Activated naive CD8-positive, alpha-beta T cell treated with anti-CD3 and anti-CD28 coated beads, Interleukin-2, amount 10 ng/mL, durations not matched to agents 7 days and 5 days (primary cell): Measurements from ENCODE around the gene RASEF. TPM values are rescaled to one million over a fixed set of nuclear protein-coding genes. Genes with fewer than 3 reads are reported as not detected.

Source experiments
- ATAC-seq: fragments of 150-1000 bp; cut with Tn5 transposase; one replicate; pipeline ENCODE4 v1.10.0; 2021; ENCODE audit warnings: low read depth, moderate library complexity
- POLR2A ChIA-PET: fragments of 350-600 bp; sonication (Branson Sonifier 250); formaldehyde crosslinking; loops from one replicate; lab custom pipeline; 2021; ENCODE audit warnings: antibody characterized with exemption; lab: Charles Lee
- DNase-seq: peaks from one replicate; pipeline ENCODE4 v3.0.0; 2021
- H3K27ac Mint-ChIP-seq: one replicate; pipeline ENCODE4 v1.8.0; 2022; ENCODE audit warnings: mild to moderate bottlenecking, mixed read lengths
- H3K27me3 Mint-ChIP-seq: one replicate; pipeline ENCODE4 v1.8.0; 2022; ENCODE audit warnings: mild to moderate bottlenecking, moderate library complexity, mixed read lengths
- H3K36me3 Mint-ChIP-seq: one replicate; pipeline ENCODE4 v1.8.0; 2021; ENCODE audit warnings: mild to moderate bottlenecking, mixed read lengths
- H3K4me1 Mint-ChIP-seq: one replicate; pipeline ENCODE4 v1.8.0; 2021; ENCODE audit warnings: mixed read lengths
- H3K4me3 Mint-ChIP-seq: one replicate; pipeline ENCODE4 v1.8.0; 2022; ENCODE audit warnings: mild to moderate bottlenecking, moderate library complexity, mixed read lengths
- H3K9me3 Mint-ChIP-seq: one replicate; pipeline ENCODE4 v1.8.0; 2021; ENCODE audit warnings: mixed read lengths
- total RNA-seq, 2 experiments: library from RNA; stranded (reverse); gene quantifications; one replicate each; pipeline ENCODE4 v1.2.3, GENCODE V29; 2021

The RASEF gene
- total RNA-seq, 2 experiments from 2014 or later: not detected

GRCh38 chr9:82998409-82998808 is 64.5 kb downstream of the RASEF start:
- POLR2A ChIA-PET: no interaction called here
- Mint-ChIP-seq H3K27me3 (peaks cover 11% of the 10 kb centered on the region), H3K27ac (no peak overlapping the region), H3K4me1 (peaks cover 27% of the 10 kb centered on the region), H3K4me3 (no peak overlapping the region), H3K9me3 (peaks cover 4% of the 10 kb centered on the region), H3K36me3 (peaks cover 2% of the 10 kb centered on the region)
- DNase-seq (no peak), ATAC-seq (no peak)

DNA sequence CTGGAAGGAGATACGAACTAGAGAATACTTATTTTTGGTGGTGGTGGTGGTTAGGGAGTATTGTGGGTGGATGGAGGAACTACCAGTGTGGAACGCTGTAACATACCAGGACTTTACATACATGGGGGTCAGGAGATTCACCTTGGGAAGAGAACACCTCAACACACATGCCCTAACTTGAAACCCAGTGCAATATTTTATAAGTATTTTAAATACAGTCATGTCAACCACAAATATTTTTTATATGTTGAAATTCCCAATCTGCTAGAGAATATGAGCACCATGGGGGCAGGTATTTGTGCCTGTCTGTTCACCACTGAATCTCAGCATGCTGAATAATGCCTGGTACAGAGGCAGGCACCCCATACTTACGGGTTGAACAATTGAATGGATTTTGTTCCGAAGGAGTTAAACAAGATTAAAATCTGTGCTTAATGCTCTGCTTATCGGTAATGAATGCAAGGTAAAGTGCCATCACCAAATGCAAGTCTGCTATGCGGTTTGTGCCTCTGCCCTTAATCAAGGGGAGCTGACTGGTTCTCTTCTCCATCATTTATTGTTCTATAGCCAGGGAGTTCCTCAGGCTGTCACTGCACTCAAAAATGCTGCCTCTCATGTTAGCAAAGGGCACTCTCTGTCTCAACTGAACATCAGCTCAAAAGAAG is 65.3 kb downstream of the RASEF start:
- Mint-ChIP-seq H3K27me3 (peaks cover 11% of the 10 kb centered on the region), H3K36me3 (peaks cover 2% of the 10 kb centered on the region), H3K4me3 (no peak overlapping the region), H3K27ac (no peak overlapping the region), H3K9me3 (peaks cover 4% of the 10 kb centered on the region), H3K4me1 (peaks cover 31% of the 10 kb centered on the region)
- no peak for ATAC-seq
- POLR2A ChIA-PET: interaction anchor here (1.7 kb wide), 1 partner anchor 8 kb away, joined by 4 read pairs; no protein-coding TSS in a partner anchor
- no peak for DNase-seq

- Mint-ChIP-seq H3K36me3 (peaks cover 2% of the 10 kb centered on the region), H3K4me1 (peaks cover 30% of the 10 kb centered on the region), H3K4me3 (no peak overlapping the region), H3K27ac (no peak overlapping the region), H3K27me3 (peaks cover 10% of the 10 kb centered on the region), H3K9me3 (peaks cover 4% of the 10 kb centered on the region)
- DNase-seq (no peak), ATAC-seq (no peak)
- POLR2A ChIA-PET: interaction anchor here (1.7 kb wide), 1 partner anchor 9 kb away, joined by 4 read pairs; no protein-coding TSS in a partner anchor
These were observed 66.0 kb downstream of the RASEF start for GRCh38 chr9:82996941-82997340.

DNA sequence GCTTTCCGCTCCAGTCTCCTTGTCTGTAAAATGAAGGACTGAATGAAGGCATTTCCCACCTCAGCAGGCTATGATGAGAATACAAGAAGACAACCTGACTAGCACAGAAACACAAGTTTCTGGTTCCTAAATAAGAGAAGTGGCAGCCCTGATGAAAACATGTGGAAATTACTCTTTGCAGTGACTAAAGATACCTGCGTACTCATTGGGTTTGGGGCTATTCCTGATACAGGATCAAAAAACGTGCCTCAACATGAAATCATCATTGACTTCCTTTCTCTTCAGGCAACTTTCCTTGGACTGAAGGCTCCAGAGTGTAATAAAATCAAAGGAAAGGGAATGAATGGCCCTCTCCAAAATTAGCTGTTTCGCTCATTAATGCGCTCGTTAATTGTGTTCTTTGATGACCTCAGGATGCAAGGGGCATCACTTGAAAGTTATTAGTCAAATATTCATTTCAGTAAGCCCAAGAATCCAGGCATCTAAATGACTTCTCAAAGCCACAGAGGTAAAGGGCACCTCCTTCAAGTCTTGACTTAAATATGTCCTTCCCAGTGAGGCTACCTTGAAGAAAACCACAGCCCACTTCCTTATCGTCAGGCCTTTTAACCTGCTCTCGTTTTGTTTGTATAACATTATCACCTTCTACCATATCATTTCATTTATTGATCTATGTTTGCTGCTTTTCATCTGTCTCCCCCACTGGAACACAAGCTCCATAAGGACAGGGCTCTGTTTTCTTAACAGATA is 68.9 kb downstream of the RASEF start:
- H3K36me3 Mint-ChIP-seq: peaks cover 6% of the 10 kb centered on the region
- ATAC-seq (peak; percentile 84), DNase-seq (no peak)
- POLR2A ChIA-PET: interaction anchor here (1.0 kb wide), 1 partner anchor 19 kb away, joined by 3 read pairs; no protein-coding TSS in a partner anchor
- H3K4me1 Mint-ChIP-seq: peaks cover 34% of the 10 kb centered on the region
- H3K27me3 Mint-ChIP-seq: peaks cover 9% of the 10 kb centered on the region
- H3K9me3 Mint-ChIP-seq: peaks cover 5% of the 10 kb centered on the region
- H3K27ac Mint-ChIP-seq: no peak overlapping the region
- H3K4me3 Mint-ChIP-seq: peak overlapping the region; percentile 48

DNA sequence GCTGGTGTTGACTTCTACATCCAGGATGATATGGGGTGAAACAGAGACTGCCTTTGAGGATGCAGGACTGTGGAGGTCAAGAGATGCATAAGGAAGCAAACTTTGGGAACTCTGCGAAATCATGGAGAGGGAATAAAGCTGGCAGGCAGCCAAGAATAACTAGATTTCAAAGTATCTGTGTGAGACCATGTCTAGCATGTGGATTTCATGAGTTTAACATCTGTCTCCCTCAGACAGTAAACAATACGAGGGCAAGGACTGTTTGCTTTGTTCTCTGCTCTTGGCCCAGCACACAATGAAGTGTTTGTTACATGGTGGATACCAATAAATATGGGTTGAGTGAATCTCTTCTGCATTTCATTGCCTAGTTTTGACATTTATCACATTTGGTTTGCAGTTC is 71.3 kb downstream of the RASEF start:
- POLR2A ChIA-PET: no interaction called here
- no peak for ATAC-seq
- H3K27me3 Mint-ChIP-seq: peaks cover 9% of the 10 kb centered on the region

DNA sequence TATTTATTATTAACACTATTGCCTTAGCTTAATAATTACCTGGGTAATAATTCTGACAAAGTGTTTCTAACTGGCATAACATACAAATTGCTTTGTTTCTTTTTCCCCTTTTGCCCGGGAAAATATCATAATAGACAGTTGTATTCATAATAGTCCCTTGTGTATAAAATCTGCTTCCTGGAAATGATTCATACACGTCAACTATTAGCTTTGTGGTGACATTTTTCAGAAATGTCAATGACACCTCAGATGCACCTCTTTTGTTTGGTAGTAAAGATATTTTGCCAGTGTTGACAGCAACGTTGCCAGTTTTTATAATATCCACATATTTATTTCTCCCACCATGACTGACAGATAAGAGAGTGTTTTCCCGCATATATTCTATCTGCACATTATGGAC is 73.0 kb downstream of the RASEF start:
- Mint-ChIP-seq H3K27ac (no peak overlapping the region), H3K4me1 (peaks cover 35% of the 10 kb centered on the region), H3K27me3 (peaks cover 10% of the 10 kb centered on the region), H3K4me3 (peak overlapping the region; percentile 44), H3K36me3 (peaks cover 4% of the 10 kb centered on the region), H3K9me3 (peaks cover 1% of the 10 kb centered on the region)
- POLR2A ChIA-PET: interaction anchor here (0.6 kb wide), 1 partner anchor 703 kb away, joined by 3 read pairs; no protein-coding TSS in a partner anchor
- DNase-seq (no peak), ATAC-seq (no peak)

More for the DNA sequence above, 71.3 kb downstream of the RASEF start:
- Mint-ChIP-seq H3K4me1 (peaks cover 35% of the 10 kb centered on the region), H3K27ac (no peak overlapping the region), H3K4me3 (no peak overlapping the region), H3K9me3 (peaks cover 1% of the 10 kb centered on the region), H3K36me3 (peaks cover 6% of the 10 kb centered on the region)
- no peak for DNase-seq

DNA sequence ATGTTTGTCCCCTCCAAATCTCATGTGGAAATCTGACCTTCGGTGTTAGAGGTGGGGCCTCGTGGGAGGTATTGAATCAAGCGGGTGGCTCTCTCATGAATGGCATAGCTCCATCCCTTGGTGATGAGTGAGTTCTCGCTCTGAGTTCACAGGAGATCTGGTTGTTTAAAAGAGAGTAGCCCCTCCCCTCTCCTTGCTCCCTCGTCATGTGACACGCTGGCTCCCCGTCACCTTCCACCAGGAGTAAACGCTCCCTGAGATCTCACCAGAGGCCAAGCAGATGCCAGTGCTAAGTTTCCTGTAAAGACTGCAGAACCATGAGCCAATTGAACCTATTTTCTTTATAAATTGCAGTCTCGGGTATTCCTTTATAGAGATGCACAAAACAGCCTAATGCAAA is 74.5 kb downstream of the RASEF start:
- ATAC-seq (no peak), DNase-seq (no peak)
- Mint-ChIP-seq H3K4me1 (peaks cover 21% of the 10 kb centered on the region), H3K36me3 (peaks cover 4% of the 10 kb centered on the region), H3K27ac (no peak overlapping the region), H3K4me3 (no peak overlapping the region), H3K27me3 (peaks cover 10% of the 10 kb centered on the region), H3K9me3 (peaks cover 1% of the 10 kb centered on the region)
- POLR2A ChIA-PET: no interaction called here

GRCh38 chr9:82987370-82988189 is 75.4 kb downstream of the RASEF start:
- POLR2A ChIA-PET: interaction anchor here (0.6 kb wide), 1 partner anchor 12 kb away, joined by 3 read pairs; no protein-coding TSS in a partner anchor
- DNase-seq (no peak), ATAC-seq (no peak)
- H3K4me3 Mint-ChIP-seq: no peak overlapping the region
- peak overlapping the region; percentile 18 for H3K27ac Mint-ChIP-seq
- H3K9me3 Mint-ChIP-seq: peaks cover 1% of the 10 kb centered on the region
- H3K4me1 Mint-ChIP-seq: peaks cover 17% of the 10 kb centered on the region
- H3K36me3 Mint-ChIP-seq: peaks cover 4% of the 10 kb centered on the region
- peaks cover 10% of the 10 kb centered on the region for H3K27me3 Mint-ChIP-seq

DNA sequence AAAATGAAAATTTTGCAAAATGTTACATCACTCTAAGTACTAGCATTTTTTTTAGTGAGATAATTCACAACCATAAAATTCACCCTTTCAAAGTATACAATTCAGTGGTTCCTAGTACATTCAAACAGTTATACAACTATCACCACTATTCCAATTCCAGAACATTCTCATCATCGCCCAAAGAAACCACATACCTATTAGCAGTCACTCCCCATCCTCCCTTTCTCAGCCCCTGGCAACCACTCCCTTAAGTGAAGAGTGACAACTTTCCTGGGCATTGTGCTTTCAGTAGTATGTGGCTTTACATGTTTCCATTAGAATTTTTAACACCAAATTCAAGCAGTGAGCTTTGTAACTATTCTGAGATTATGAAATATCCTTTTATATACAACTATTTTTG is 81.4 kb downstream of the RASEF start:
- Mint-ChIP-seq H3K9me3 (peaks cover 3% of the 10 kb centered on the region), H3K36me3 (no peaks in the 10 kb centered on the region), H3K27me3 (peaks cover 15% of the 10 kb centered on the region), H3K27ac (no peak overlapping the region), H3K4me3 (no peak overlapping the region), H3K4me1 (peaks cover 5% of the 10 kb centered on the region)
- DNase-seq (no peak), ATAC-seq (no peak)
- POLR2A ChIA-PET: no interaction called here

- Mint-ChIP-seq H3K36me3 (no peaks in the 10 kb centered on the region), H3K4me1 (no peaks in the 10 kb centered on the region), H3K27ac (no peak overlapping the region), H3K27me3 (peaks cover 16% of the 10 kb centered on the region), H3K4me3 (no peak overlapping the region), H3K9me3 (peaks cover 5% of the 10 kb centered on the region)
- ATAC-seq: no peak
- POLR2A ChIA-PET: interaction anchor here (0.6 kb wide), 1 partner anchor 12 kb away, joined by 3 read pairs; no protein-coding TSS in a partner anchor
- DNase-seq: no peak
These were observed 87.8 kb downstream of the RASEF start for GRCh38 chr9:82975176-82975575.

DNA sequence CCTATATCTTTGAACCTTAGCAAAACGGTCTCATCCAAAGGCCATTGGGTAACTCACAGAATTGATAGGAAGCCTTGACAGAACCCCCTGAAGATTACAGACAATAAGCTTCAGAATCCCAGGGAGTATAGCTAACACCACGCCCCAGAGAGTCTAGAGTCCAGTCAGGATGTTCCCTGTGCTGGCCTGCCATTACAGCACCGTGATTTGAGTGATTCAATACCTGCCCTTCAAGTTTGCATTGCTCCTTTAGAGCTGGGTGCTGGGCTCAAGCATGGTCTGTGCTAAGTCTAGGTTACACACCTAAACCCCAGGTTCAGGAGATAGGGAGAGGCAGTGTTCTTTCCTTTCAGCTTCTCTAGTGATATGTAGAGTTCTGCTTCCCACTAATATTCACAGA is 90.5 kb downstream of the RASEF start:
- peaks cover 17% of the 10 kb centered on the region for H3K27me3 Mint-ChIP-seq
- DNase-seq: no peak
- H3K9me3 Mint-ChIP-seq: peaks cover 5% of the 10 kb centered on the region
- no peak overlapping the region for H3K27ac Mint-ChIP-seq
- no peak for ATAC-seq
- POLR2A ChIA-PET: no interaction called here
- no peaks in the 10 kb centered on the region for H3K36me3 Mint-ChIP-seq
- no peak overlapping the region for H3K4me3 Mint-ChIP-seq
- H3K4me1 Mint-ChIP-seq: no peaks in the 10 kb centered on the region

GRCh38 chr9:82970359-82970758 is 92.6 kb downstream of the RASEF start:
- POLR2A ChIA-PET: no interaction called here
- Mint-ChIP-seq H3K9me3 (peaks cover 1% of the 10 kb centered on the region), H3K4me3 (no peak overlapping the region), H3K27me3 (peaks cover 17% of the 10 kb centered on the region), H3K4me1 (no peaks in the 10 kb centered on the region), H3K36me3 (no peaks in the 10 kb centered on the region), H3K27ac (no peak overlapping the region)
- ATAC-seq (no peak), DNase-seq (no peak)

DNA sequence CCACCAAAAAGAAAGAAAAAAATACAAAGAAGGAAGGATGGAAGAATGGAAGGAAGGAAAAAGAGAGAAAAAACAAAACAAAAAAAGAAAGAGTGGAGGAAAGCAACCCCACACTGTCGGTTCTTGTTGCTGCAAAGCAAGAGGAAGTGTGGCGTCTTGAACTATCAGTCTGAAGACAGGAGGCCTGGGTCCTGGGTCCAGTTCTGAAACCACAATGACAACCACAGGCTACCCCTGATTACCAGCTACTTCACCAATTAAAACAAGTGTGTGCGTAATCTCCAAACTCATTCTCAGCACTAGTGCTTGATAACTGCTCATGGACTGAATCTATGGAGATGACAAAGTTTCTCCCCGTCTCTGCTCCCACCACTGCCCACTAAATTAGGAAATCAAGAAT is 93.7 kb downstream of the RASEF start:
- peaks cover 15% of the 10 kb centered on the region for H3K27me3 Mint-ChIP-seq

More for the DNA sequence above, 93.7 kb downstream of the RASEF start:
- ATAC-seq (no peak), DNase-seq (no peak)
- no peak overlapping the region for H3K27ac Mint-ChIP-seq
- POLR2A ChIA-PET: no interaction called here
- no peak overlapping the region for H3K4me3 Mint-ChIP-seq
- no peaks in the 10 kb centered on the region for H3K4me1 Mint-ChIP-seq
- no peaks in the 10 kb centered on the region for H3K9me3 Mint-ChIP-seq
- H3K36me3 Mint-ChIP-seq: no peaks in the 10 kb centered on the region
